Ascending aorta (tissue), 2 donors: ENCODE data around the gene CCDC86. TPM values are rescaled to one million over a fixed set of nuclear protein-coding genes. Genes with fewer than 3 reads are reported as not detected.

Source experiments
- DNase-seq, 2 donors: peaks; one replicate each; pipeline ENCODE4 v3.0.0-alpha.2; 2019; ENCODE audit warnings: low spot score in 2 of 2
- H3K27ac ChIP-seq, 2 donors: fragments of 200-600 bp; sonication (generic); one replicate each; pipeline ENCODE4 v1.5.1; 2016 to 2017; ENCODE audit warnings: mild to moderate bottlenecking in 1 of 2
- H3K27me3 ChIP-seq: fragments of 200-600 bp; sonication (generic); one replicate; pipeline ENCODE4 v1.5.1; 2017
- H3K36me3 ChIP-seq, 2 donors: fragments of 200-600 bp; sonication (generic); one replicate each; pipeline ENCODE4 v1.5.1; 2016
- H3K4me1 ChIP-seq, 2 donors: fragments of 200-600 bp; sonication (generic); one replicate each; pipeline ENCODE4 v1.5.1; 2016 to 2017; ENCODE audit warnings: mild to moderate bottlenecking in 1 of 2
- H3K4me3 ChIP-seq, 2 donors: fragments of 200-600 bp; sonication (generic); one replicate each; pipeline ENCODE4 v1.5.1; 2016 to 2017; ENCODE audit warnings: mild to moderate bottlenecking in 1 of 2
- H3K9me3 ChIP-seq, 2 donors: fragments of 200-600 bp; sonication (generic); one replicate each; pipeline ENCODE4 v1.5.1; 2016
- intact Hi-C: fragments of 100-400 bp; cut with DNase I; formaldehyde crosslinking; loops from one replicate; pipeline ENCODE4 v1.15.1; 2023
- total RNA-seq: library from RNA; depleted of rRNA; stranded (reverse); fragments of >200 nt; gene quantifications from one replicate; pipeline ENCODE4 v1.1.0, GENCODE V29; 2016
- TF ChIP-seq, protein P1 (sequence below), 3 experiments: fragments of 200-600 bp in 2 of 3; fragments of 450-650 bp in 1 of 3; sonication (generic) in 2 of 3; IDR thresholded peaks; one replicate each; pipeline ENCODE4 v1.5.1; 2016 to 2019; ENCODE audit warnings: antibody characterized with exemption in 3 of 3, mild to moderate bottlenecking in 1 of 3, moderate library complexity in 1 of 3

Gene CCDC86
- total RNA-seq, 1 donor from 2014 or later = 16.0 TPM

DNA sequence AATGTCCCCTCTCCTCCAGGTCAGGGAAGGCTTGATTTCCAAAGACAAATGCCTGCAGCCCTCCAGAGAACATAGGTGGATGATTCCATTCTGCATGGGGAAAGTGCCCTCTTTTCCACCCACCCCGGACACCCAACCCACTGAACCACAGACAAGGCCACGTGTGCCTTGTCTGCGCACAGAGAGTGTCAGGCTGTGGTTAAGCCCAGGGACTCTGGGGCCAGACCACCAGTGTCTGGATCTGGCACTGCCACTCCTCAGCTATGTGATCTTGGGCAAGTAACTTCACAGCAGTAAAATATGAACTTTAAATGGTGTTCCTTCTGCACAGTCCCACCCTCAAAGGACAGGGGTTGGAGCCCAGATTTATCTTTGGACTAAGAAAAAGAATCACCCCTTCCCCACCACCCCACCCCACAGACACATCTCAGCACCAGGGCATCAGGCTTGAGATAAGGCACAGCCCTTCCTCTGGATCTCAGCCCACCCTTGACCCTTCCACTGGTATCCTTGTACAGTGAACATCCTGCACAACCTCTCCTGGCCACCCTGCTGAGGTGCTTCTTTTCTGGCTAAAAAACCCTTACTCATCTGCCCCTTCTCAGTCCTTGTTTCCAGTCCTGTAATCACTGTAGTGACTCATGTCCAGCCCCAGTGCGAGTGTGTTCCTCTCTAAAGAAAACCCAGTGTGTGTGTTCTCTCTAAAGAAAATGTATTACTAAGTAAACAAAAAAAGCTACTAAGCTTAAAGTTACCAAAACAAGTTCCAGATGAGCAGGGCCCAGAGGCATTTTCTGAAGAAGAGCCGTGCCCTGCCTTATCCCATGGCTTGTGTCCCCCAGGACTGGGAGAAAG lies 15.7 kb downstream of the CCDC86 start:
- H3K36me3 ChIP-seq = no peaks in the 10 kb centered on the region
- no peaks in the 10 kb centered on the region for H3K27me3 ChIP-seq
- H3K4me3 ChIP-seq = no peak overlapping the region
- intact Hi-C loops = no loop called here
- no peak for DNase-seq
- no peak overlapping the region for H3K27ac ChIP-seq
- H3K9me3 ChIP-seq = no peaks in the 10 kb centered on the region
- no peaks in the 10 kb centered on the region for H3K4me1 ChIP-seq
- TF ChIP-seq, protein P1, sequence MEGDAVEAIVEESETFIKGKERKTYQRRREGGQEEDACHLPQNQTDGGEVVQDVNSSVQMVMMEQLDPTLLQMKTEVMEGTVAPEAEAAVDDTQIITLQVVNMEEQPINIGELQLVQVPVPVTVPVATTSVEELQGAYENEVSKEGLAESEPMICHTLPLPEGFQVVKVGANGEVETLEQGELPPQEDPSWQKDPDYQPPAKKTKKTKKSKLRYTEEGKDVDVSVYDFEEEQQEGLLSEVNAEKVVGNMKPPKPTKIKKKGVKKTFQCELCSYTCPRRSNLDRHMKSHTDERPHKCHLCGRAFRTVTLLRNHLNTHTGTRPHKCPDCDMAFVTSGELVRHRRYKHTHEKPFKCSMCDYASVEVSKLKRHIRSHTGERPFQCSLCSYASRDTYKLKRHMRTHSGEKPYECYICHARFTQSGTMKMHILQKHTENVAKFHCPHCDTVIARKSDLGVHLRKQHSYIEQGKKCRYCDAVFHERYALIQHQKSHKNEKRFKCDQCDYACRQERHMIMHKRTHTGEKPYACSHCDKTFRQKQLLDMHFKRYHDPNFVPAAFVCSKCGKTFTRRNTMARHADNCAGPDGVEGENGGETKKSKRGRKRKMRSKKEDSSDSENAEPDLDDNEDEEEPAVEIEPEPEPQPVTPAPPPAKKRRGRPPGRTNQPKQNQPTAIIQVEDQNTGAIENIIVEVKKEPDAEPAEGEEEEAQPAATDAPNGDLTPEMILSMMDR (IDR thresholded peaks at IDR 0.05) = no peak

DNA sequence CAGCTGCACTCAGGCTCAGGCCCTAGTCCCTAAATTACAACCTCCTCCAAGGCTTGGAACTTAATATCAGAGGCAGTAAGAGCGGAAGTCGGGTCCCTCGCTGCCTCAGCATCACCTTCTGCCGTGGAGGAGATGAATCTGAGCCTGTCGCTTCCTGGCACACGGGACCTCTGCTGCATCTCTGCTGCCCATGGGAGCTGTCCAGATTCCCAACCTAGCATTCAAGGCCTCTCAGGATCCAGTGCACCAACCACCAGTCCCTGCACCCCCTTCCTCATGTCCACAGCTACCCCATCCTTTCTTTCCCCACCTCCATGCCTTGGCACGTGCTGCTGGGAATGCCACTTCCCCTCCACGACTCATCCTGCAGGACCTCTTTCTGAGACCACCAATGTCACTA lies 16.3 kb downstream of the CCDC86 start:
- intact Hi-C loops = no loop called here
- Histone ChIP-seq H3K4me3 (no peak overlapping the region), H3K36me3 (no peaks in the 10 kb centered on the region), H3K27me3 (no peaks in the 10 kb centered on the region), H3K9me3 (no peaks in the 10 kb centered on the region), H3K4me1 (no peaks in the 10 kb centered on the region), H3K27ac (no peak overlapping the region)
- TF ChIP-seq, protein P1 (IDR thresholded peaks at IDR 0.05) = no peak
- DNase-seq = no peak

DNA sequence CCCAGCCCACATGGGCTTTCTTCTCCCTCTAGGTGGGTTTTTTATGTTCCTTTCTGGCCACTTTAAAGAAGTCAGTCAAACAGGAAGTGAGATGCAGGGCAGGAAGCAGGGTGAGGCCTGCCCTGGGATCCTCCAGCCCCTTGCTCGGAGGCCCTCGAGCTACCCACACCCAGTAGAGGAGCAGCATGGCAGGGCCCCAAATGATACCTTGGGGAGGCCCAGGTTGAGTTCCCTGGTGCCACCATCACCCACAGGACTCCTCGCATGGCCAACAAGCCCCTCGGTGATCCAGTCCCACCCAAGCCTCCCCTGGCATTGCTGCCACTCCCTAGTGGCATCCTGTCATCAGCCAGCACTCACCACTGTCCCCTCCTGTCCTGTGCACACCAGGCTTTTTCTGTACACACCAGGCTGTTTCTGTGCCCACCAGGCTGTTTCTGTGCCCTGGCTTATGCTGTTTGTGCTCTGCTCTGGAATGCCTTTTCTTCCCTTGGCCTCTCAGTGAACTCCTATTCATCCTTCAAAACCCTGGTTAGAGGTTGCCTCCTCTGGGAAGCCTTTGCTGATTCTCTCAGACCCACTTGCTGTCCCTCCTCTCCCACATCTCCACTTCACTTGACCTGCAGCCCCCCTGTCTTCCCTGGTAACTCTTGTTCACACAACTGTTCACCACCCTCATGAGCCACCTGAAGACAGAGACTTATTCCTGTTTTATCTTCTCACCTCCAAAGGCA lies 17.0 kb downstream of the CCDC86 start:
- DNase-seq = no peak
- intact Hi-C loops = no loop called here

DNA sequence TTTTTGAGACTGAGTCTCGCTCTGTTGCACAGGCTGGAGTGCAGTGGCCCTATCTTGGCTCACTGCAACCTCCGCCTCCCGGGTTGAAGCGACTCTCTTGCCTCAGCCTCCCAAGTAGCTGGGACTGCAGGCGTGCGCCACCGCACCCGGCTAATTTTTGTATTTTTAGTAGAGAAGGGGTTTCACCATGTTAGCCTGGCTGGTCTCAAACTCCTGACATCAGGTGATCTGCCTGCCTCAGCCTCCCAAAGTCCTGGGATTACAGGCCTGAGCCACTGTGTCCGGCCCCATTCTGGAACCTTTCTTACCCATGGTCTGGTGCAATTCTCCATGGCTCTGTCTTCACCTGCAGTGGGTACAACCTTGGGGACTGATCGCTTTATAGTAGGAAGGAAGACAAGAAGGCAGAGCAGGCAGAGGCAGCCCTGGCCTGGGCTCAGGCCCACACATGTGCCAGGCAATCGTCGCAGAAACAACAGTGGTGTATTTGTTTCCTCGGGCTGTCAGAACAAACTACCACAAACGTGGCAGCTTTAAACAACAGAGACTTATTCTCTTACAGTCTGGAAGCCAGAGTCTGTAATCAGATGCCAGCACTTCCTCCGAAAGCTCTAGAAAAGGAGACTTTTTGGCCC lies 17.8 kb downstream of the CCDC86 start:
- Histone ChIP-seq H3K4me1 (no peaks in the 10 kb centered on the region), H3K27ac (no peak overlapping the region), H3K9me3 (no peaks in the 10 kb centered on the region), H3K36me3 (no peaks in the 10 kb centered on the region), H3K27me3 (no peaks in the 10 kb centered on the region), H3K4me3 (no peak overlapping the region)
- TF ChIP-seq, protein P1 (IDR thresholded peaks at IDR 0.05) = no peak
- intact Hi-C loops = no loop called here
- no peak for DNase-seq

More for the DNA sequence above, 17.0 kb downstream of the CCDC86 start:
- no peaks in the 10 kb centered on the region for H3K27me3 ChIP-seq
- TF ChIP-seq, protein P1 (IDR thresholded peaks at IDR 0.05) = no peak
- no peaks in the 10 kb centered on the region for H3K9me3 ChIP-seq
- H3K36me3 ChIP-seq = no peaks in the 10 kb centered on the region
- H3K27ac ChIP-seq = no peak overlapping the region
- H3K4me1 ChIP-seq = no peaks in the 10 kb centered on the region
- H3K4me3 ChIP-seq = no peak overlapping the region

DNA sequence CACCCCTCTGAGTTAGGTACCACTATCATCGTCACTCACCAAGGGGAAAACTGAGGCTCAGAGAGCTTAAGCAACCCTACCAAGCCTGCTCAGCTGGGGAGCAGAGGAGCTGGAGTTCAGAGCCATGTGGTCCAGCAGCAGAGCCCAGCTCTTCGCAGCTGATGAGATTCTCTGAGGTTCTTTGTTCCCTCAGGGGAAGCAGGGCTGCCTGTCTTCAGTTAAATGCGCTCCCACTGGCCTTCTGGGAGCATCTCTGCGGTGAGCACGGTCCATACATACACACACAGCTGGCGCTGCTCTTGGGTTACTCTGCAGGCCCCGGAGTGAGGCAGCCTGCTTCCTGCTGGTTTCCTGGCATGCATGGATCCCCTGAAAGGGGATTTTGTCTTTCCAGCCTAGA lies 19.0 kb downstream of the CCDC86 start:
- Histone ChIP-seq H3K27me3 (no peaks in the 10 kb centered on the region), H3K4me1 (no peaks in the 10 kb centered on the region), H3K9me3 (no peaks in the 10 kb centered on the region), H3K36me3 (no peaks in the 10 kb centered on the region), H3K27ac (no peak overlapping the region), H3K4me3 (no peak overlapping the region)
- intact Hi-C loops = no loop called here
- TF ChIP-seq, protein P1 (IDR thresholded peaks at IDR 0.05) = no peak
- DNase-seq = peak in 1 of 2 donors; percentile 30
